T-helper 1 cell treated with Interleukin-12 subunit alpha and Interleukin-12 subunit beta and Interleukin-4 antibody, amounts not matched to agents 30 μg/mL and 1 μg/mL, for 36 hours (primary cell): ENCODE data around the gene OR1D5.
"Not testable (repeated sequence)": the region's sequence is repeated elsewhere in the genome, so short reads cannot be mapped to it uniquely, and the experiment has no call there.

Source experiments
- H3K27ac Mint-ChIP-seq: one replicate; pipeline ENCODE4 v1.8.0; 2021; ENCODE audit warnings: mild to moderate bottlenecking, mixed read lengths
- H3K27me3 Mint-ChIP-seq: one replicate; pipeline ENCODE4 v1.8.0; 2021; ENCODE audit warnings: low read depth, mixed read lengths
- H3K36me3 Mint-ChIP-seq: one replicate; pipeline ENCODE4 v1.8.0; 2021; ENCODE audit warnings: low read depth, mixed read lengths
- H3K4me1 Mint-ChIP-seq: one replicate; pipeline ENCODE4 v1.8.0; 2021; ENCODE audit warnings: low read depth, mixed read lengths
- H3K4me3 Mint-ChIP-seq: one replicate; pipeline ENCODE4 v1.8.0; 2021; ENCODE audit warnings: mild to moderate bottlenecking, moderate library complexity, mixed read lengths
- H3K9me3 Mint-ChIP-seq: one replicate; pipeline ENCODE4 v1.8.0; 2021; ENCODE audit warnings: mixed read lengths

The OR1D5 gene

GRCh38 chr17:3036800-3037199, 26.6 kb downstream of the OR1D5 start:
- H3K4me3 Mint-ChIP-seq = no peak overlapping the region

GRCh38 chr17:3035968-3036280, 27.5 kb downstream of the OR1D5 start:
- Mint-ChIP-seq H3K36me3 (no peaks in the 10 kb centered on the region), H3K9me3 (no peaks in the 10 kb centered on the region), H3K4me1 (no peaks in the 10 kb centered on the region), H3K27me3 (peaks cover 5% of the 10 kb centered on the region), H3K27ac (no peak overlapping the region), H3K4me3 (no peak overlapping the region)

More at GRCh38 chr17:3036800-3037199, 26.6 kb downstream of the OR1D5 start:
- peaks cover 5% of the 10 kb centered on the region for H3K27me3 Mint-ChIP-seq
- no peaks in the 10 kb centered on the region for H3K4me1 Mint-ChIP-seq
- H3K27ac Mint-ChIP-seq = no peak overlapping the region
- no peaks in the 10 kb centered on the region for H3K36me3 Mint-ChIP-seq
- no peaks in the 10 kb centered on the region for H3K9me3 Mint-ChIP-seq

DNA sequence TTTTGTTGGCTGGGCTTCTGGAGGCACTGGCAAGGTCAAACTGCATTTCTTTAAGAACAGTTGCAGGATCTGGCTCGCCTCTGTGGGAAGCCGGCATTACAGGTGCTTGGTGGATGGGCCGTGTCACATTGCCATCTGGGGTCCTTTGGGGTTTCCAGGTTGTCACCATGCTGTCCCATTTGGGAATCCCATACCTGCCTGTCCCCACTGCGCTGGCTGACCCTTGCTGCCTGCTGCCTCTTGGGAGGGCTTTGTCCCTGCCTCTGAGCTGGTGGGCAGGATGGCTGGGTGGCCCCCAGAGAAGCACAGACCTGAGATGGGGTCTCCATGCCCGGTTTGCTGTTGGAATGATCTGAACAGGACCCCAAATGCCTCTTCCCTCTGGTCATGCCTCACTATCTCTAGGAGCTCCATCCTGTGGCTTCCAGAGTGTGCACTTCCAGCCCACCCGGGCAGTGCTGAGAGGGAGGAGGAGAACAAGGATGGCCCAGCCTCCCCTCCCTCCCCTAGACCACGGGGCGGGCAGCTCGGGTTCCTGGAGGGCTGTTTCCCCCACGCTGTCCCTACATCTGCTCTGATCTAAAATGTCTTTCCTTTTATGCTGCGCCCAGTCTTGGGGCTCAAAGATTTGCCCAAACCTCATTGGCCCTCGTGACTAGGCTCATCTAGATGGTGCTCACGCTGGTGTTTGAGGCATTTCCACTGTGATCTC, 28.0 kb downstream of the OR1D5 start:
- Mint-ChIP-seq H3K9me3 (no peaks in the 10 kb centered on the region), H3K27ac (no peak overlapping the region), H3K4me1 (no peaks in the 10 kb centered on the region), H3K27me3 (peaks cover 5% of the 10 kb centered on the region), H3K36me3 (no peaks in the 10 kb centered on the region), H3K4me3 (no peak overlapping the region)

- no peaks in the 10 kb centered on the region for H3K9me3 Mint-ChIP-seq
- H3K36me3 Mint-ChIP-seq = no peaks in the 10 kb centered on the region
- H3K4me3 Mint-ChIP-seq = no peak overlapping the region
- peaks cover 5% of the 10 kb centered on the region for H3K27me3 Mint-ChIP-seq
- no peaks in the 10 kb centered on the region for H3K4me1 Mint-ChIP-seq
- no peak overlapping the region for H3K27ac Mint-ChIP-seq
Observed at GRCh38 chr17:3034578-3034920, 28.9 kb downstream of the OR1D5 start.

- H3K4me3 Mint-ChIP-seq = no peak overlapping the region
- no peaks in the 10 kb centered on the region for H3K36me3 Mint-ChIP-seq
- no peak overlapping the region for H3K27ac Mint-ChIP-seq
- H3K27me3 Mint-ChIP-seq = peaks cover 2% of the 10 kb centered on the region
- H3K4me1 Mint-ChIP-seq = no peaks in the 10 kb centered on the region
- H3K9me3 Mint-ChIP-seq = no peaks in the 10 kb centered on the region
Observed at GRCh38 chr17:3033741-3034577, 29.4 kb downstream of the OR1D5 start.

GRCh38 chr17:3033248-3033640, 30.2 kb downstream of the OR1D5 start:
- Mint-ChIP-seq H3K4me3 (no peak overlapping the region), H3K36me3 (no peaks in the 10 kb centered on the region), H3K4me1 (no peaks in the 10 kb centered on the region), H3K27ac (no peak overlapping the region), H3K9me3 (no peaks in the 10 kb centered on the region), H3K27me3 (no peaks in the 10 kb centered on the region)

DNA sequence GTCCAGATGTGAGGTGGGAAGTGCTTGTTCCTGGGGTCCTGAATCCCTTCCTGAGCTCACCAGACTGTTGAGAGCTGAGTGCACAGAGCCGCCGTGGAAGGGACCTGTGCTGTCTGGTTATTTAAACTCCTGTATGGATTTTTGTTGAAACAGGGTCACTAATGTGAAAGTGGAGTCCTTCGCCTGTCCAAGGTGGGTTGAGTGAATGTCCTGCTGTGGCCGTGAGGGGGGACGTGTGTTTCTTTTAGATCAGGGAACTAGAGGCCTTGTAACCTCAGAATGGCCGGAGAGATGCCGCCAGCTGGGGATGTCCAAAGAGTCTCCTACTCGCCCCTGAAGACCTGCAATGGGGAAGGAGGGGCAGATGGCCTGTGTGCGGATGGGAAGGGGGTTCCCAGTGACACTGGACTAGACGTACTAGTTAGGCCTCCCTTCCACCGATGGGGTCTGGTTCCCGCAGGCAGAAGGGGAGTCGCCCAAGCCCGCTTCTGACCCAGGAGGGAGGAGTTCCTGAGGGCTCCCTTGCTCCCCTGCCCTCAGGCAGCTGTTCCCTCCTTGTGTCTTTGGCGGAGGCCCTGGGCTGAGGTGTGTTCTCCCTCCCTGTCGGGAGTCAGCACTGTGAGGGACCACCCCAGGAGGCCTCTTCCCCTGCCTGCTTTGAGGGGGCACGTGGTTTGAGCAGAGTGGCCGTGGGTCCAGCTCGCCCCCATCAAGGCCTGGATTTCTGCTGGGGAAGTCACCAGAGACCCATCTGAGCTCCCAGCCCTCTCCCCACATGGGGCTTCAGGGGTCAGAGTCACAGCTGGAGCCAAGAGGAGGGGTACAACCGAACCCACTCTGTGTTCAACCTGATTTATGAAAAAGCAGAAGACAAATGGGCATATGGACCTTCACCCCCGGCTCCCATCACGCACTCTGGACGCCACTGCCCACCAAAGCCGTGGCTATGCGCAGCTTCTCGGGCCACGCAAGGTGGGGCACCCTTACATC, 30.9 kb downstream of the OR1D5 start:
- no peak overlapping the region for H3K27ac Mint-ChIP-seq
- H3K4me1 Mint-ChIP-seq = no peaks in the 10 kb centered on the region
- H3K4me3 Mint-ChIP-seq = no peak overlapping the region
- H3K9me3 Mint-ChIP-seq = no peaks in the 10 kb centered on the region
- H3K27me3 Mint-ChIP-seq = no peaks in the 10 kb centered on the region
- H3K36me3 Mint-ChIP-seq = no peaks in the 10 kb centered on the region

GRCh38 chr17:3030852-3031470, 32.4 kb downstream of the OR1D5 start:
- H3K4me3 Mint-ChIP-seq, H3K9me3 Mint-ChIP-seq, H3K27ac Mint-ChIP-seq, H3K27me3 Mint-ChIP-seq, H3K36me3 Mint-ChIP-seq, H3K4me1 Mint-ChIP-seq: not testable (repeated sequence)

- H3K36me3 Mint-ChIP-seq = no peaks in the 10 kb centered on the region
- H3K9me3 Mint-ChIP-seq = no peaks in the 10 kb centered on the region
- no peak overlapping the region for H3K27ac Mint-ChIP-seq
- no peak overlapping the region for H3K4me3 Mint-ChIP-seq
- no peaks in the 10 kb centered on the region for H3K27me3 Mint-ChIP-seq
- no peaks in the 10 kb centered on the region for H3K4me1 Mint-ChIP-seq
Observed at GRCh38 chr17:3030096-3030495, 33.3 kb downstream of the OR1D5 start.

DNA sequence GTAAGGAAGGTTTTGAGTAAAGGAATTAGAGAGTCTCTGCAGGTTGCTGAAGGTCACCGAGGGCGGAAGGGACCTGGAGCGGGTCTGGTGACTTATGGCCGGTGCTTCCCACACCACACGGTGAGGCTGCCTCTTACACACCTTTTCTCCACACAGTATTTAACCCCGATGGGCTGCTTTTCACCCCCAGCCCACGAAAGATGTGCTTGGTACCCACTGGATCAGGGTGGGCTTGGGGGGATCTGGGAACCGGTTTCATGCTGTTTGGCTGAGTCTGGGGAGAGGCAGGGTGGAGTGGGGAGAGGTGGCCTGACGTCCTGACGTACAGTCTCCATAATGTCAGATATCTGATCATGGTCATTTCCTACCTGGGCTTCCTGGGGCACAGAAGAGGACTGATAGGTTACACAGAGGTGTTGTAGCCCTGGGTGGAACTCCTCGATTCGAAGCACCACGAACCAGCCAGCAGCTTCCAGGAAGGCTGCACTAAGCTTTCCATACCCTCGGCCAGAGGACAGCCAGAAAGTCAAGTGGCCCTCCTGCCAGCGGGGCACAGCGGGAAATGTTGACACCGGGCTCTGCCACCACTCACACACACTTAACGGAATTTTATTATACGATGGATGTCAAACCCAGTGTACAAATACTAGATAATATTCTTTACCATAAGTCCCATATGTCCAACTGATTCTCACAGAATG, 34.0 kb downstream of the OR1D5 start:
- H3K4me3 Mint-ChIP-seq = no peak overlapping the region
- H3K4me1 Mint-ChIP-seq = no peaks in the 10 kb centered on the region
- H3K36me3 Mint-ChIP-seq = no peaks in the 10 kb centered on the region
- H3K27me3 Mint-ChIP-seq = no peaks in the 10 kb centered on the region
- no peaks in the 10 kb centered on the region for H3K9me3 Mint-ChIP-seq
- no peak overlapping the region for H3K27ac Mint-ChIP-seq

DNA sequence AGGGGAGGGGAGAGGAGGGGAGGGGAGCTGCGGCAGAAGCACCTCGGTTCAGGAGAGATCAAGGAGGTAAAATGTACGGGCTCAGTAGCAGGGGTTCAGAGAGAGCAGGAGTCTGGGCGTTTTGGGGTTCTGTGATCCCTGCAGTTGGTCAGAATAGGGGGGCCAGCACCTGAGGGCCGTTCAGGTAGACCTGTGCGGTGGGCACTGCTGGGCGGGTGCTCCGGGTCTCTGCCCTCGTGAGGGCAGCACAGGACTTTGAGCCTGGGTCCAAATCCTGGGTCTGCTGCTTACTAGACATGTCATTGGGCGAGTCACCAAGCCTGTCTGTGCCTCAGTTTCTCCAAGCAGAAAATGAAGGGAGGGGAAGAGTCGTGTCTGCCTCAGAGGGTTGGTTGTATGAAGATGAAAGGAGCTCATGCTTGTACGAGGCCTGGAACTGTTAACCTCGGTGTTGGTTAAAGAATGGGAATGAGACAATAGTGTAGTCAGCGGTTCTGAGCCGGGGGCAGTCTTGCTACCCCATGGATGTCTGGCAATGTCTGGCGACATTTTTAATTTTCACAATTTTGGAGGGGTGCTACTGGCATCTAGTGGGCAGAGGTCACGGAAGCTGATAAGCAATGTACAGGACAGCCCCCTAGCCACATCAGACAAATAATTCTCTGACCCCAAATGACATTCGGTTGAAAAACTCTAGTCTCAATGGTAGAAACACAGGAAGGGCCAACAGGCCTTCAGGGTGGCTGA, 35.4 kb downstream of the OR1D5 start:
- Mint-ChIP-seq H3K4me1 (no peaks in the 10 kb centered on the region), H3K27me3 (no peaks in the 10 kb centered on the region), H3K36me3 (peaks cover 5% of the 10 kb centered on the region), H3K27ac (peak overlapping the region; percentile 20), H3K4me3 (no peak overlapping the region), H3K9me3 (peaks cover 10% of the 10 kb centered on the region)

GRCh38 chr17:3026856-3027751, 36.3 kb downstream of the OR1D5 start:
- H3K27me3 Mint-ChIP-seq = no peaks in the 10 kb centered on the region
- H3K27ac Mint-ChIP-seq = no peak overlapping the region

More at GRCh38 chr17:3026856-3027751, 36.3 kb downstream of the OR1D5 start:
- Mint-ChIP-seq H3K4me3 (no peak overlapping the region), H3K4me1 (no peaks in the 10 kb centered on the region), H3K36me3 (peaks cover 9% of the 10 kb centered on the region), H3K9me3 (peaks cover 16% of the 10 kb centered on the region)
